Measurements from ENCODE around the gene TIAM1. TPM values are rescaled to one million over a fixed set of nuclear protein-coding genes. Genes with fewer than 3 reads are reported as not detected.

Gene TIAM1
- total and polyA plus RNA-seq, 2 of the 8 experiments (the other 6 are each of a cell fraction or from before 2014, with no cell fraction given): 10.1 to 30.7 TPM

GRCh38 chr21:31386006-31386405, 41.9 kb upstream of the TIAM1 start:
- ChIA-PET CTCF (ENCODE audit: partially characterized antibody) (no interaction called here), POLR2A (ENCODE audit: partially characterized antibody) (interaction anchor here (0.9 kb wide), 1 partner anchor 11 kb away, joined by 4 read pairs; no protein-coding TSS in a partner anchor)
- TF ChIP-seq SP4 (IDR thresholded peaks at IDR 0.05; ENCODE audit: low read length) (no peak), TAF1 (IDR thresholded peaks at IDR 0.05; ENCODE audit: low read depth, low read length) (no peak), CHD1 (IDR thresholded peaks at IDR 0.05; ENCODE audit: low read depth, low read length) (no peak), TAF7 (optimal IDR thresholded peaks at IDR 0.05; ENCODE audit: borderline replicate concordance, low read depth, low read length) (no peak), TBP (IDR thresholded peaks at IDR 0.05; ENCODE audit: low read depth, low read length) (no peak), SP1 (IDR thresholded peaks at IDR 0.05; ENCODE audit: low read depth, low read length) (no peak), ASH2L (IDR thresholded peaks at IDR 0.05; ENCODE audit: low read length) (no peak), SRF (IDR thresholded peaks at IDR 0.05; ENCODE audit: low read depth, low read length) (no peak), RAD21 (IDR thresholded peaks at IDR 0.05 in 1 of 2, conservative IDR thresholded peaks at IDR 0.05 in 1 of 2; ENCODE audit: low read depth in 2 of 2, low read length in 2 of 2) (no peak), RNF2 (IDR thresholded peaks at IDR 0.05; ENCODE audit: borderline replicate concordance, low read depth, low read length, missing control alignments, poor library complexity, severe bottlenecking) (no peak), TCF12 (IDR thresholded peaks at IDR 0.05; ENCODE audit: low read depth, low read length) (no peak), GABPA (IDR thresholded peaks at IDR 0.05; ENCODE audit: borderline replicate concordance, insufficient read depth, low read length) (no peak), SAP30 (IDR thresholded peaks at IDR 0.05; ENCODE audit: insufficient read depth, insufficient replicate concordance, low read length) (no peak), POLR2A (IDR thresholded peaks at IDR 0.05; ENCODE audit: control extremely low read depth in 1 of 2, low read depth in 2 of 2, low read length in 2 of 2) (no peak), KDM4A (IDR thresholded peaks at IDR 0.05; ENCODE audit: low read depth, low read length, severe bottlenecking) (no peak)
- H3K9me3 ChIP-seq (ENCODE audit: insufficient read depth in 2 of 2, low read depth in 1 of 2, low read length in 1 of 2): no peaks in the 10 kb centered on the region
- no peak overlapping the region for H2BK15ac ChIP-seq (ENCODE audit: low read length)
- H3K27ac ChIP-seq (ENCODE audit: low read depth, low read length): no peak overlapping the region
- no peak overlapping the region for H2AK5ac ChIP-seq (ENCODE audit: low read depth, low read length)
- H4K20me1 ChIP-seq (replicated peaks in 1 of 2; ENCODE audit: control insufficient read depth in 1 of 2, insufficient read depth in 2 of 2, low read length in 2 of 2): no peaks in the 10 kb centered on the region
- H2AFZ ChIP-seq (ENCODE audit: low read length): no peak overlapping the region
- H4K8ac ChIP-seq (ENCODE audit: extremely low read depth, insufficient read depth, low read length): no peak overlapping the region
- DNase-seq (ENCODE audit: low read depth in 1 of 2, low spot score in 2 of 2) (no peak), FAIRE-seq (no peak)
- H3K23me2 ChIP-seq (ENCODE audit: low read depth, low read length): no peaks in the 10 kb centered on the region
- H3K79me1 ChIP-seq (ENCODE audit: low read depth, low read length): peaks cover 3% of the 10 kb centered on the region; the same call in 1 of the 2 replicates
- H3K27me3 ChIP-seq (replicated peaks in 1 of 4; ENCODE audit: control insufficient read depth in 3 of 4, extremely low read depth in 1 of 4, insufficient read depth in 3 of 4, low read length in 3 of 4): no peaks in the 10 kb centered on the region
- no peak overlapping the region for H3K4me3 ChIP-seq (ENCODE audit: extremely low read depth in 1 of 4, insufficient read depth in 2 of 4, low read depth in 3 of 4, low read length in 4 of 4)
- peaks cover 0 to 6% (median 0%) of the 10 kb centered on the region in 4 experiments; a peak in 3 of 7 replicates for H3K4me1 ChIP-seq (replicated peaks in 1 of 4; ENCODE audit: control insufficient read depth in 3 of 4, insufficient read depth in 4 of 4, low read length in 3 of 4)
- no peaks in the 10 kb centered on the region for H3K79me2 ChIP-seq (ENCODE audit: control insufficient read depth in 1 of 2, insufficient read depth in 2 of 2, low read length in 2 of 2)
- H3K14ac ChIP-seq (ENCODE audit: insufficient read length): no peak overlapping the region
- WGBS, 2 experiments (ENCODE audit: extremely low coverage in 1 of 2, insufficient coverage in 1 of 2, insufficient read length in 1 of 2, insufficient replicate concordance in 2 of 2, low coverage in 1 of 2, low lambda C conversion rate in 2 of 2, missing lambda C conversion rate in 1 of 2): 84% methylated on average over 5 of the region's 5 CpGs; no CpG with 5 or more reads in 1 of the 2 experiments
- H2BK12ac ChIP-seq (ENCODE audit: low read depth, low read length): no peak overlapping the region
- H3K18ac ChIP-seq (ENCODE audit: extremely low read depth, low read length): no peak overlapping the region
- no peak overlapping the region for H3K23ac ChIP-seq (ENCODE audit: insufficient read length)
- no peaks in the 10 kb centered on the region for H3K36me3 ChIP-seq (ENCODE audit: control insufficient read depth in 2 of 4, insufficient read depth in 4 of 4, low read length in 3 of 4)
- H2BK5ac ChIP-seq (ENCODE audit: low read depth, low read length): no peak overlapping the region
- H4K5ac ChIP-seq (ENCODE audit: insufficient read length, low read depth, low read length): no peak overlapping the region
- no peak overlapping the region for H3K56ac ChIP-seq (replicated peaks; ENCODE audit: insufficient read length, low read depth, low read length)
- H3K4me2 ChIP-seq (ENCODE audit: insufficient read depth in 1 of 2, low read depth in 2 of 2, low read length in 2 of 2): no peak overlapping the region
- no peak overlapping the region for H3K9ac ChIP-seq (replicated peaks in 1 of 4; ENCODE audit: extremely low read depth in 1 of 4, low read depth in 3 of 4, low read length in 3 of 4)
- no peak overlapping the region for H4K91ac ChIP-seq (replicated peaks; ENCODE audit: insufficient read length, low read length)
- H2BK120ac ChIP-seq (replicated peaks; ENCODE audit: low read depth, low read length): no peak overlapping the region
- no peak overlapping the region for H3K4ac ChIP-seq (replicated peaks; ENCODE audit: insufficient read length, low read depth, low read length)
- H2BK20ac ChIP-seq (ENCODE audit: low read length): no peak overlapping the region
